H9 (cell line): ENCODE data around the gene GABRB2. TPM values are rescaled to one million over a fixed set of nuclear protein-coding genes. Genes with fewer than 3 reads are reported as not detected.

Experiments
- DNase-seq: peaks from one replicate; pipeline ENCODE4 v3.0.0-alpha.2; 2017
- H2AFZ ChIP-seq: one replicate; pipeline ENCODE4 v1.6.1; 2013; ENCODE audit warnings: mild to moderate bottlenecking, low read length, control low read depth, moderate library complexity
- H2AK5ac ChIP-seq: 2 replicates; pipeline ENCODE4 v1.6.1; 2013; ENCODE audit warnings: low read length, control low read depth, mixed read lengths; ENCODE audit not compliant: insufficient read length
- H2BK120ac ChIP-seq: one replicate; pipeline ENCODE4 v1.6.1; 2013; ENCODE audit warnings: low read depth, mild to moderate bottlenecking, low read length, control low read depth, inconsistent platforms; ENCODE audit not compliant: poor library complexity, severe bottlenecking
- H2BK12ac ChIP-seq: 2 replicates; pipeline ENCODE4 v1.6.1; 2013; ENCODE audit warnings: low read length, control low read depth, mixed read lengths, low read depth; ENCODE audit not compliant: insufficient read length
- H2BK15ac ChIP-seq: 2 replicates; pipeline ENCODE4 v1.6.1; 2013; ENCODE audit warnings: low read depth, low read length, control low read depth
- H2BK20ac ChIP-seq: one replicate; pipeline ENCODE4 v1.6.1; 2013; ENCODE audit warnings: low read depth, mild to moderate bottlenecking, low read length, control low read depth, inconsistent platforms; ENCODE audit not compliant: poor library complexity, severe bottlenecking
- H2BK5ac ChIP-seq: 2 replicates; pipeline ENCODE4 v1.6.1; 2013; ENCODE audit warnings: low read length, control low read depth, mixed read lengths; ENCODE audit not compliant: insufficient read length
- H3K14ac ChIP-seq: 2 replicates; pipeline ENCODE4 v1.6.1; 2013; ENCODE audit warnings: low read length, control low read depth; ENCODE audit not compliant: insufficient read depth
- H3K18ac ChIP-seq: 2 replicates; pipeline ENCODE4 v1.6.1; 2013; ENCODE audit warnings: low read depth, mild to moderate bottlenecking, mixed read lengths, low read length, control low read depth; ENCODE audit not compliant: insufficient read length
- H3K23ac ChIP-seq: 2 replicates; pipeline ENCODE4 v1.6.1; 2013; ENCODE audit warnings: low read length, control low read depth, mixed read lengths, low read depth; ENCODE audit not compliant: insufficient read length
- H3K23me2 ChIP-seq: 2 replicates; pipeline ENCODE4 v1.6.1; 2013; ENCODE audit warnings: low read depth, mild to moderate bottlenecking, mixed read lengths, low read length, control low read depth; ENCODE audit not compliant: insufficient read length, poor library complexity, severe bottlenecking
- H3K27ac ChIP-seq: 2 replicates; pipeline ENCODE4 v1.5.1; 2013; ENCODE audit warnings: low read length, control low read depth, mixed read lengths, low read depth; ENCODE audit not compliant: insufficient read length
- H3K27me3 ChIP-seq: 2 replicates; pipeline ENCODE4 v1.6.1; 2013; ENCODE audit warnings: low read length, control low read depth, inconsistent platforms; ENCODE audit not compliant: insufficient read depth
- H3K4ac ChIP-seq: 2 replicates; pipeline ENCODE4 v1.6.1; 2013; ENCODE audit warnings: low read depth, mild to moderate bottlenecking, control low read depth, inconsistent platforms, low read length, moderate library complexity
- H3K4me1 ChIP-seq: 2 replicates; pipeline ENCODE4 v1.6.1; 2013; ENCODE audit warnings: low read length, control low read depth, inconsistent platforms; ENCODE audit not compliant: insufficient read depth
- H3K4me2 ChIP-seq: 2 replicates; pipeline ENCODE4 v1.6.1; 2013; ENCODE audit warnings: low read length, control low read depth, mixed read lengths; ENCODE audit not compliant: insufficient read length, insufficient read depth
- H3K56ac ChIP-seq: 2 replicates; pipeline ENCODE4 v1.6.1; 2013; ENCODE audit warnings: low read depth, mild to moderate bottlenecking, mixed read lengths, low read length, control low read depth; ENCODE audit not compliant: insufficient read length
- H3K79me1 ChIP-seq: 2 replicates; pipeline ENCODE4 v1.6.1; 2013; ENCODE audit warnings: low read depth, mild to moderate bottlenecking, moderate library complexity, low read length, control low read depth, inconsistent platforms; ENCODE audit not compliant: insufficient read depth, poor library complexity, severe bottlenecking
- H3K79me2 ChIP-seq: 2 replicates; pipeline ENCODE4 v1.6.1; 2013; ENCODE audit warnings: low read length, control low read depth, inconsistent platforms; ENCODE audit not compliant: insufficient read depth
- H3K9ac ChIP-seq: 2 replicates; pipeline ENCODE4 v1.6.1; 2013; ENCODE audit warnings: low read length, control low read depth, mixed read lengths; ENCODE audit not compliant: insufficient read length; ENCODE audit errors: extremely low read depth
- H3K9me3 ChIP-seq: one replicate; pipeline ENCODE4 v1.6.1; 2013; ENCODE audit warnings: low read depth, low read length, inconsistent platforms; ENCODE audit not compliant: control insufficient read depth
- H3T11ph ChIP-seq: one replicate; pipeline ENCODE4 v1.6.1; 2013; ENCODE audit warnings: mild to moderate bottlenecking, low read length, control low read depth, inconsistent platforms
- H4K20me1 ChIP-seq: one replicate; pipeline ENCODE4 v1.6.1; 2013; ENCODE audit not compliant: control insufficient read depth, insufficient read length, insufficient read depth
- H4K5ac ChIP-seq: 2 replicates; pipeline ENCODE4 v1.6.1; 2013; ENCODE audit warnings: low read depth, mild to moderate bottlenecking, mixed read lengths, low read length, control low read depth; ENCODE audit not compliant: insufficient read length
- H4K8ac ChIP-seq: replicated peaks from 2 replicates; pipeline ENCODE4 v1.6.1; 2013; ENCODE audit warnings: low read length, control low read depth, mixed read lengths, low read depth; ENCODE audit not compliant: insufficient read length
- H4K91ac ChIP-seq: 2 replicates; pipeline ENCODE4 v1.6.1; 2013; ENCODE audit warnings: low read depth, mild to moderate bottlenecking, moderate library complexity, mixed read lengths, low read length, control low read depth; ENCODE audit not compliant: insufficient read length
- H3K27ac Mint-ChIP-seq, 3 experiments: 2 replicates in 2 of 3; 3 replicates in 1 of 3; pipeline ENCODE4 v1.8.0; 2020 to 2021; ENCODE audit warnings: mixed read lengths in 3 of 3, mild to moderate bottlenecking in 1 of 3, moderate library complexity in 1 of 3
- H3K27me3 Mint-ChIP-seq: 2 replicates; pipeline ENCODE4 v1.8.0; 2021; ENCODE audit warnings: low read depth, mild to moderate bottlenecking, moderate library complexity, mixed read lengths
- H3K36me3 Mint-ChIP-seq, 3 experiments: 2 replicates in 2 of 3; 3 replicates in 1 of 3; pipeline ENCODE4 v1.8.0; 2020 to 2021; ENCODE audit warnings: low read depth in 3 of 3, mixed read lengths in 3 of 3; ENCODE audit not compliant: insufficient read depth in 1 of 3
- H3K4me1 Mint-ChIP-seq, 2 experiments: 2 replicates each; pipeline ENCODE4 v1.8.0; 2020; ENCODE audit warnings: mixed read lengths in 2 of 2
- H3K4me3 Mint-ChIP-seq, 2 experiments: 2 replicates in 1 of 2; 3 replicates in 1 of 2; pipeline ENCODE4 v1.8.0; 2020 to 2021; ENCODE audit warnings: mild to moderate bottlenecking in 2 of 2, mixed read lengths in 2 of 2, moderate library complexity in 1 of 2
- H3K9me3 Mint-ChIP-seq, 2 experiments: 2 replicates in 1 of 2; 3 replicates in 1 of 2; pipeline ENCODE4 v1.8.0; 2020; ENCODE audit warnings: mild to moderate bottlenecking in 2 of 2, mixed read lengths in 2 of 2, moderate library complexity in 1 of 2
- WGBS: extraction: QIAGEN DNeasy Blood & Tissue Kit; methylation state at CpG from one replicate; pipeline ENCODE4 v1.1.7; 2013; ENCODE audit warnings: missing lambda C conversion rate, low lambda C conversion rate, mixed read lengths; ENCODE audit not compliant: insufficient read length; ENCODE audit errors: extremely low coverage; 5-methylcytosine and 5-hydroxymethylcytosine counted together
- total RNA-seq: library from RNA; stranded (reverse); gene quantifications from 2 replicates; pipeline ENCODE4 v1.2.1, GENCODE V29; 2021
- TF ChIP-seq, protein P1 (sequence below): fragments of 200-600 bp; sonication (generic); conservative IDR thresholded peaks from 3 replicates; pipeline ENCODE4 v1.8.0; 2021; ENCODE audit warnings: antibody characterized with exemption, mild to moderate bottlenecking

GABRB2 gene
- total RNA-seq, 1 experiment from 2014 or later, result 0.20 TPM

DNA sequence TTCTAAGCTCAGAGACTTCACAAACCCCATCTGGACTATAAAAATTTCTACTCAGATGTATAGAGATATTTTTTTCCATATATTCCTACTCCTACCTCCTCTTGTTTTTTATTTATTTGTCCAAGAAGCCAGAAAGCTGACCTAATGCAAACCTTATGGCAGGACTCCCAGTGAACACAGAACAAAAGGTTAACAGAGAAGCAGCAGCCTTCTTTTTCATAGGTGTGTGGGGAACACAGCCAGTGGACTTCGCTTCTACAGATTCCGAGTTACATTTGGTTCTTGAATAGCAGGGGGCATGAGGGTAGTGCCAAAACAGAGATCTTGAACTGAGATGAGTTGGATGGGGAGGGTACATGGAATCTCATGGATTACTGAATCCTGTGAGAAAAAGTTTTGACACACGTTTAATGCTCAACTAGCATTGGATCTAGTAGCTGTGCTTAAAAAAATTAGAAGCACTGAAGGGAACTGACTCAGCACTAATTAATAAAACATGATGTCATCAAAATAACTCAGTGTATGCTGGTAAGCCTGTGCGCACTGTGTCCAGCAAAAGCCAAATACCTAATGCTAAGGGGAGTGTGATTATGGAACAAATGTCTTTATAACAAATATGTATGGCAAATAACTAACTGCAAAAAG lies 240.1 kb downstream of the GABRB2 start:
- no peak overlapping the region for H3K4me3 Mint-ChIP-seq
- H3K79me2 ChIP-seq, result no peaks in the 10 kb centered on the region
- no peaks in the 10 kb centered on the region for H4K20me1 ChIP-seq
- no peak overlapping the region for H3K27ac ChIP-seq
- H3K4me1 Mint-ChIP-seq, result no peaks in the 10 kb centered on the region
- H3K9me3 Mint-ChIP-seq, result peaks cover 2 to 5% of the 10 kb centered on the region in 2 experiments; a peak in 3 of 5 replicates
- H3K27ac Mint-ChIP-seq, result no peak overlapping the region; a peak in 1 of 7 replicates
- H2BK12ac ChIP-seq, result no peak overlapping the region
- H4K91ac ChIP-seq, result no peak overlapping the region
- H2BK120ac ChIP-seq, result no peak overlapping the region
- H3K23ac ChIP-seq, result no peak overlapping the region
- no peak overlapping the region for H3T11ph ChIP-seq
- no peak overlapping the region for H4K5ac ChIP-seq
- H2AK5ac ChIP-seq, result no peak overlapping the region
- H3K27me3 ChIP-seq, result no peaks in the 10 kb centered on the region
- no peaks in the 10 kb centered on the region for H3K79me1 ChIP-seq
- no peaks in the 10 kb centered on the region for H3K36me3 Mint-ChIP-seq
- H2BK5ac ChIP-seq, result no peak overlapping the region
- H2BK15ac ChIP-seq, result no peak overlapping the region
- no peaks in the 10 kb centered on the region for H3K27me3 Mint-ChIP-seq
- no peak overlapping the region for H2BK20ac ChIP-seq
- no peak overlapping the region for H3K4ac ChIP-seq
- WGBS, result no CpG with 5 or more reads among the region's 4 CpGs
- H3K18ac ChIP-seq, result no peak overlapping the region
- TF ChIP-seq, protein P1, sequence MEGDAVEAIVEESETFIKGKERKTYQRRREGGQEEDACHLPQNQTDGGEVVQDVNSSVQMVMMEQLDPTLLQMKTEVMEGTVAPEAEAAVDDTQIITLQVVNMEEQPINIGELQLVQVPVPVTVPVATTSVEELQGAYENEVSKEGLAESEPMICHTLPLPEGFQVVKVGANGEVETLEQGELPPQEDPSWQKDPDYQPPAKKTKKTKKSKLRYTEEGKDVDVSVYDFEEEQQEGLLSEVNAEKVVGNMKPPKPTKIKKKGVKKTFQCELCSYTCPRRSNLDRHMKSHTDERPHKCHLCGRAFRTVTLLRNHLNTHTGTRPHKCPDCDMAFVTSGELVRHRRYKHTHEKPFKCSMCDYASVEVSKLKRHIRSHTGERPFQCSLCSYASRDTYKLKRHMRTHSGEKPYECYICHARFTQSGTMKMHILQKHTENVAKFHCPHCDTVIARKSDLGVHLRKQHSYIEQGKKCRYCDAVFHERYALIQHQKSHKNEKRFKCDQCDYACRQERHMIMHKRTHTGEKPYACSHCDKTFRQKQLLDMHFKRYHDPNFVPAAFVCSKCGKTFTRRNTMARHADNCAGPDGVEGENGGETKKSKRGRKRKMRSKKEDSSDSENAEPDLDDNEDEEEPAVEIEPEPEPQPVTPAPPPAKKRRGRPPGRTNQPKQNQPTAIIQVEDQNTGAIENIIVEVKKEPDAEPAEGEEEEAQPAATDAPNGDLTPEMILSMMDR, result no peak
- H3K9me3 ChIP-seq, result no peaks in the 10 kb centered on the region
- no peaks in the 10 kb centered on the region for H3K4me1 ChIP-seq
- no peaks in the 10 kb centered on the region for H3K23me2 ChIP-seq
- no peak overlapping the region for H3K56ac ChIP-seq
- no peak overlapping the region for H2AFZ ChIP-seq
- H4K8ac ChIP-seq, result no peak overlapping the region
- DNase-seq, result no peak
- no peak overlapping the region for H3K9ac ChIP-seq
- no peak overlapping the region for H3K14ac ChIP-seq
- H3K4me2 ChIP-seq, result no peak overlapping the region
